IMR-90 (cell line): ENCODE data around the gene OPCML. TPM values are rescaled to one million over a fixed set of nuclear protein-coding genes. Genes with fewer than 3 reads are reported as not detected.

ENCODE experiments used
- ATAC-seq: fragments of 200-7000 bp; cut with Tn5 transposase; 2 replicates; pipeline ENCODE4 v1.9.1; 2020; ENCODE audit warnings: low read depth, mild to moderate bottlenecking, moderate library complexity
- BruUV-seq: library from RNA; stranded (reverse); fragments of 400-500 nt; replicated peaks from 2 replicates; lab custom pipeline; 2021; lab: Mats Ljungman, UMichigan
- CTCF ChIA-PET: fragments of 300-600 bp; formaldehyde crosslinking; extraction: SDS; loops from one replicate; lab custom pipeline; 2021; ENCODE audit warnings: antibody characterized with exemption; lab: Yijun Ruan, JAX
- POLR2A ChIA-PET: fragments of 300-600 bp; sonication (Branson Sonifier 250); formaldehyde crosslinking; loops from one replicate; lab custom pipeline; 2022; ENCODE audit warnings: antibody characterized with exemption; ENCODE audit not compliant: unreplicated experiment; lab: Charles Lee
- DNase-seq: peaks from one replicate; pipeline ENCODE4 v3.0.0; 2013
- H2AFZ ChIP-seq: replicated peaks from 2 replicates; pipeline ENCODE3; 2013; ENCODE audit warnings: low read length, mild to moderate bottlenecking; ENCODE audit not compliant: poor library complexity
- H2AK5ac ChIP-seq: 2 replicates; pipeline ENCODE4 v1.6.1; 2013; ENCODE audit warnings: low read depth, low read length, inconsistent platforms
- H2AK9ac ChIP-seq: replicated peaks from 2 replicates; pipeline ENCODE3; 2013; ENCODE audit warnings: mild to moderate bottlenecking, low read depth, low read length, moderate library complexity; ENCODE audit not compliant: poor library complexity
- H2BK120ac ChIP-seq: 2 replicates; pipeline ENCODE4 v1.6.1; 2013; ENCODE audit warnings: low read depth, low read length, inconsistent platforms
- H2BK15ac ChIP-seq: 3 replicates; pipeline ENCODE4 v1.6.1; 2013; ENCODE audit warnings: low read depth, low read length, inconsistent platforms
- H2BK20ac ChIP-seq: 2 replicates; pipeline ENCODE4 v1.6.1; 2013; ENCODE audit warnings: low read depth, mild to moderate bottlenecking, inconsistent platforms, low read length, moderate library complexity
- H2BK5ac ChIP-seq: 2 replicates; pipeline ENCODE4 v1.6.1; 2013; ENCODE audit warnings: mild to moderate bottlenecking, low read depth, low read length, inconsistent platforms; ENCODE audit not compliant: poor library complexity, severe bottlenecking
- H3K14ac ChIP-seq: replicated peaks from 2 replicates; pipeline ENCODE4 v1.6.1; 2013; ENCODE audit warnings: low read depth, low read length, inconsistent platforms
- H3K18ac ChIP-seq: 2 replicates; pipeline ENCODE4 v1.6.1; 2013; ENCODE audit warnings: low read depth, low read length, control low read depth
- H3K23ac ChIP-seq: 2 replicates; pipeline ENCODE4 v1.6.1; 2013; ENCODE audit warnings: low read depth, low read length, inconsistent platforms
- H3K27ac ChIP-seq: 2 replicates; pipeline ENCODE4 v1.5.1; 2013; ENCODE audit warnings: mild to moderate bottlenecking, control low read depth, low read length; ENCODE audit not compliant: insufficient read depth
- H3K27me3 ChIP-seq: 2 replicates; pipeline ENCODE4 v1.6.1; 2013; ENCODE audit warnings: low read length; ENCODE audit not compliant: control insufficient read depth, insufficient read depth
- H3K36me3 ChIP-seq: 2 replicates; pipeline ENCODE4 v1.6.1; 2013; ENCODE audit warnings: low read length, mixed read lengths; ENCODE audit not compliant: control insufficient read depth, insufficient read depth
- H3K4ac ChIP-seq: 2 replicates; pipeline ENCODE4 v1.6.1; 2013; ENCODE audit warnings: low read depth, low read length, inconsistent platforms
- H3K4me1 ChIP-seq: 2 replicates; pipeline ENCODE4 v1.6.1; 2013; ENCODE audit warnings: low read length, mixed read lengths; ENCODE audit not compliant: control insufficient read depth, insufficient read depth
- H3K4me2 ChIP-seq: 2 replicates; pipeline ENCODE4 v1.6.1; 2013; ENCODE audit warnings: low read depth, mild to moderate bottlenecking, control low read depth, low read length, moderate library complexity
- H3K4me3 ChIP-seq: 2 replicates; pipeline ENCODE4 v1.5.1; 2013; ENCODE audit warnings: low read depth, mild to moderate bottlenecking, control low read depth, low read length, moderate library complexity; ENCODE audit not compliant: insufficient read depth
- H3K56ac ChIP-seq: 2 replicates; pipeline ENCODE4 v1.6.1; 2013; ENCODE audit warnings: low read length, inconsistent platforms; ENCODE audit not compliant: insufficient read depth; ENCODE audit errors: extremely low read depth
- H3K79me1 ChIP-seq, 2 experiments: 2 replicates each; pipeline ENCODE4 v1.6.1; 2013; ENCODE audit warnings: low read length in 2 of 2, inconsistent platforms in 1 of 2, low read depth in 1 of 2
- H3K9ac ChIP-seq: 2 replicates; pipeline ENCODE4 v1.6.1; 2013; ENCODE audit warnings: low read depth, low read length, control low read depth
- H3K9me1 ChIP-seq: 2 replicates; pipeline ENCODE4 v1.6.1; 2013; ENCODE audit warnings: low read length, inconsistent platforms; ENCODE audit not compliant: insufficient read depth
- H3K9me3 ChIP-seq: 2 replicates; pipeline ENCODE4 v1.6.1; 2013; ENCODE audit warnings: low read length; ENCODE audit not compliant: control insufficient read depth, insufficient read depth
- H4K20me1 ChIP-seq: 2 replicates; pipeline ENCODE4 v1.6.1; 2013; ENCODE audit warnings: low read length, inconsistent platforms; ENCODE audit not compliant: insufficient read depth
- H4K5ac ChIP-seq: 2 replicates; pipeline ENCODE4 v1.6.1; 2013; ENCODE audit warnings: mild to moderate bottlenecking, low read depth, low read length, control low read depth
- H4K8ac ChIP-seq, 2 experiments: 2 replicates each; pipeline ENCODE4 v1.6.1; 2013; ENCODE audit warnings: low read depth in 2 of 2, low read length in 2 of 2, control low read depth in 1 of 2, inconsistent platforms in 1 of 2
- H4K91ac ChIP-seq: 2 replicates; pipeline ENCODE4 v1.6.1; 2013; ENCODE audit warnings: low read depth, low read length, inconsistent platforms; ENCODE audit not compliant: insufficient read depth
- BHLHE40 ChIP-seq: fragments of 150-350 bp; IDR thresholded peaks from 2 replicates; pipeline ENCODE4 v1.6.1; 2016; ENCODE audit warnings: mild to moderate bottlenecking, low read depth, low read length
- CTCF ChIP-seq: conservative IDR thresholded peaks from 2 replicates; pipeline ENCODE4 v1.5.1; 2012; ENCODE audit warnings: mild to moderate bottlenecking, low read depth, low read length, improper control_type of control experiment
- ELK1 ChIP-seq: fragments of 150-350 bp; IDR thresholded peaks from 2 replicates; pipeline ENCODE4 v1.6.1; 2016; ENCODE audit warnings: low read depth, mild to moderate bottlenecking, low read length, moderate library complexity, borderline replicate concordance
- FOS ChIP-seq: fragments of 150-350 bp; IDR thresholded peaks from 2 replicates; pipeline ENCODE4 v1.6.1; 2016; ENCODE audit warnings: low read depth, low read length
- MAFK ChIP-seq: IDR thresholded peaks from 2 replicates; pipeline ENCODE4 v1.6.1; 2012; ENCODE audit warnings: low read depth, low read length, improper control_type of control experiment
- MAZ ChIP-seq: IDR thresholded peaks from 2 replicates; pipeline ENCODE4 v1.6.1; 2012; ENCODE audit warnings: low read depth, mild to moderate bottlenecking, low read length, improper control_type of control experiment, moderate library complexity, borderline replicate concordance
- MXI1 ChIP-seq: IDR thresholded peaks from 2 replicates; pipeline ENCODE4 v1.6.1; 2012; ENCODE audit warnings: low read depth, mild to moderate bottlenecking, low read length, moderate library complexity, borderline replicate concordance
- NFE2L2 ChIP-seq: fragments of 150-350 bp; IDR thresholded peaks from 2 replicates; pipeline ENCODE4 v1.6.1; 2016; ENCODE audit warnings: low read depth, mild to moderate bottlenecking, low read length
- POLR2A ChIP-seq: IDR thresholded peaks from 2 replicates; pipeline ENCODE4 v1.6.1; 2012; ENCODE audit warnings: mild to moderate bottlenecking, low read depth, low read length
- RAD21 ChIP-seq: IDR thresholded peaks from 2 replicates; pipeline ENCODE4 v1.6.1; 2012; ENCODE audit warnings: low read length, improper control_type of control experiment
- RCOR1 ChIP-seq: IDR thresholded peaks from 2 replicates; pipeline ENCODE4 v1.6.1; 2012; ENCODE audit warnings: mild to moderate bottlenecking, low read length, improper control_type of control experiment; ENCODE audit not compliant: insufficient replicate concordance
- RFX5 ChIP-seq: IDR thresholded peaks from 2 replicates; pipeline ENCODE4 v1.8.0; 2012; ENCODE audit warnings: low read depth, mild to moderate bottlenecking, low read length, moderate library complexity
- SMC3 ChIP-seq: fragments of 150-350 bp; IDR thresholded peaks from 2 replicates; pipeline ENCODE4 v1.6.1; 2016; ENCODE audit warnings: low read depth, mild to moderate bottlenecking, antibody characterized with exemption, low read length, moderate library complexity
- USF2 ChIP-seq: fragments of 150-350 bp; IDR thresholded peaks from 2 replicates; pipeline ENCODE4 v1.6.1; 2017; ENCODE audit warnings: mild to moderate bottlenecking, antibody characterized with exemption, low read length, low read depth
- WGBS, 2 experiments: methylation state at CpG; one replicate each; pipeline versions ENCODE4 v1.1.5 to v1.1.7; 2013; ENCODE audit warnings: missing lambda C conversion rate in 2 of 2; ENCODE audit not compliant: insufficient read length in 1 of 2; ENCODE audit errors: extremely low coverage in 2 of 2; 5-methylcytosine and 5-hydroxymethylcytosine counted together
- dilution Hi-C: fragments of 300-500 bp; cut with HindIII; formaldehyde crosslinking; loops from one replicate; pipeline ENCODE4 v1.14.3; 2018; ENCODE audit warnings: low sequenced_read_pairs; ENCODE audit not compliant: unreplicated experiment
- in situ Hi-C: fragments of 300-500 bp; cut with MboI; formaldehyde crosslinking; loops from 3 replicates; pipeline ENCODE4 v1.14.3; 2019; ENCODE audit warnings: low sequenced_read_pairs, inconsistent platforms, mixed read lengths
- intact Hi-C: fragments of 100-400 bp; cut with micrococcal nuclease; formaldehyde crosslinking; loops from 2 replicates; pipeline ENCODE4 v1.10.0; 2022
- polyA plus RNA-seq, 3 experiments: library from polyadenylated mRNA; depleted of rRNA; stranded (reverse); fragments of >200 nt; gene quantifications; 2 replicates each; pipeline ENCODE4 v1.2.3, GENCODE V29; 2012; ENCODE audit warnings: low replicate concordance in 1 of 3
- total RNA-seq: library from RNA; depleted of rRNA; stranded (reverse); fragments of >200 nt; gene quantifications from 2 replicates; pipeline ENCODE4 v1.2.3, GENCODE V29; 2012

Gene OPCML
- total and polyA plus RNA-seq, 2 of the 4 experiments (the other 2 are of a cell fraction): under 0.01 to 2.6 TPM

GRCh38 chr11:132464003-132464342, 1068.3 kb downstream of the OPCML start:
- no CpG with 5 or more reads among the region's 1 CpG for WGBS, 2 experiments
- CTCF ChIA-PET: no interaction called here
- dilution Hi-C loops: no loop called here

More at GRCh38 chr11:132464003-132464342, 1068.3 kb downstream of the OPCML start:
- Histone ChIP-seq H3K36me3 (no peaks in the 10 kb centered on the region), H2BK20ac (no peak overlapping the region), H3K4me3 (no peak overlapping the region), H2AK9ac (peak overlapping the region; percentile 57), H3K23ac (no peak overlapping the region), H4K20me1 (no peaks in the 10 kb centered on the region), H3K14ac (no peak overlapping the region), H4K91ac (no peak overlapping the region), H3K9me3 (no peaks in the 10 kb centered on the region), H2AFZ (no peak overlapping the region), H2BK120ac (no peak overlapping the region), H3K4me1 (no peaks in the 10 kb centered on the region), H2BK5ac (no peak overlapping the region), H3K56ac (no peak overlapping the region), H3K27ac (no peak overlapping the region), H3K27me3 (no peaks in the 10 kb centered on the region), H3K18ac (no peak overlapping the region), H3K4ac (no peak overlapping the region), H3K79me1 (no peaks in the 10 kb centered on the region), H4K5ac (no peak overlapping the region), H2AK5ac (no peak overlapping the region), H3K9me1 (no peaks in the 10 kb centered on the region), H3K4me2 (no peak overlapping the region), H2BK15ac (no peak overlapping the region), H4K8ac (no peak overlapping the region), H3K9ac (no peak overlapping the region)
- TF ChIP-seq CTCF (no peak), ELK1 (no peak), USF2 (no peak), POLR2A (no peak), NFE2L2 (no peak), MXI1 (no peak), RFX5 (no peak), FOS (no peak), RAD21 (no peak), MAFK (no peak), SMC3 (no peak), RCOR1 (no peak), BHLHE40 (no peak), MAZ (no peak)
- BruUV-seq: no TSS peak
- in situ Hi-C loops (no loop called here), intact Hi-C loops (no loop called here)
- no peak for ATAC-seq
- no peak for DNase-seq
- POLR2A ChIA-PET: no interaction called here
